ENCODE measurements around the gene KRTAP5-9.
"Not testable (repeated sequence)": the region's sequence is repeated elsewhere in the genome, so short reads cannot be mapped to it uniquely, and the experiment has no call there.

DNA sequence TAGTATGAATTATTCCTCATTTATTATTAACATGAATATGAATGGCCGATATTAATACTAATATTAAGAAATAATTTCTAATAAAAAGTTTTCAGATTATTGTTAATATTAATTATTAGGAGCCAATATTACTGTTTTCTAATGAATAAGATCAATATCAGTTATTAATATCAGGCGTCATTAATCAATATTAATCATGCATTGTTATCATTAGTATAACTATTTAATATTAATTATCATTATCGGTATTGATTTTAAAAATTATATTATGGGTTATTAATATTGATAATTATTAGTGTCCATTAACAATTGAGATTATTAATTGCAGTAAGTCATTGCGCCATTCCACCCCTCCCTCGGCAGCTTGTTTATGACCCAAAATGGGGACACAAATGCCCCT lies 37.5 kb downstream of the KRTAP5-9 start:
- TF ChIP-seq CTCF (conservative IDR thresholded peaks at IDR 0.05; ENCODE audit: low read depth in 2 of 2); REST (IDR thresholded peaks at IDR 0.05; ENCODE audit: unreplicated experiment); NANOG (IDR thresholded peaks at IDR 0.05; ENCODE audit: borderline replicate concordance); POLR2AphosphoS5 (IDR thresholded peaks at IDR 0.05; ENCODE audit: low read depth): not testable (repeated sequence)
